LNCaP clone FGC (cell line): Measurements from ENCODE around the gene IL17RE.
"Not testable (repeated sequence)": the region's sequence is repeated elsewhere in the genome, so short reads cannot be mapped to it uniquely, and the experiment has no call there.

Experiments
- DNase-seq: peaks from one replicate; pipeline ENCODE4 v3.0.0-alpha.2; 2011; ENCODE audit warnings: low read depth
- H3K4me3 ChIP-seq: 2 replicates; pipeline ENCODE4 v1.5.1; 2011; ENCODE audit warnings: mild to moderate bottlenecking, low read depth, low read length, control low read depth
- TF ChIP-seq, protein P1 (sequence below): IDR thresholded peaks from 2 replicates; pipeline ENCODE4 v1.5.1; 2012; ENCODE audit warnings: mild to moderate bottlenecking; ENCODE audit not compliant: control insufficient read depth, insufficient read depth; ENCODE audit errors: extremely low read depth

IL17RE gene

DNA sequence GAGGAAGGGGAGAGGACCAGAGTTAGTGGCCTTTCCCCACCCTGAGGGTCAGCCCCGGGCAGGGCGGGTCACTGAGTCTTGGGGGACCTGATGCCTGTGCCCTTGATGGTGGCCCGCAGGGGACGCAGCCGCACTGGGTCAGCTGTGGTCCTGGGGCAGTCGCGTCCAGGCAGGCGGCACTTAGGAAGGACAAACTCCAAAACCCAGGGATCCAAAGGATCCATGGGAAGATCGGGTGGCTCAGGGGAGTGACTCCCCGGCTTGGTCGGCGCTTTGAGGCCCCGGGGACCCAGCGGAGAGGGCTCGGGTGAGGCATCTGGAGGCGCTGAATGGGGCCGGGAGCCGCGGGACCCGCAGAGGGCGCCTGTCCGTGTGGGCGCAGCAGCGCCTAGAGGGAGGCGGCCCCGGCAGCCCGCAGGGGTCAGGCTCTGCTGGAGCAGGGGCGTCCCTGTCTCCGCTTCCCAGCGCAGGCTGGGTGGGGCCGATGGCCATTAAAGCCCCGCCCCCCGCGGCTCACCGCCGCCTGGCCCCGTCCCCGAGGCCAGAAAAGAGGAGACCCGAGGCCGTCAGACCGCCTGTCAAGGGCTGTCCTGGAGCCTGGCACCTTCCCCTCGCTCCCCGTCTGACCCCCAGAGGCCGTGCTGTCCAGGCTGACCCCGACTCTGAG, 40.1 kb upstream of the IL17RE start:
- DNase-seq = no peak
- no peak overlapping the region for H3K4me3 ChIP-seq

DNA sequence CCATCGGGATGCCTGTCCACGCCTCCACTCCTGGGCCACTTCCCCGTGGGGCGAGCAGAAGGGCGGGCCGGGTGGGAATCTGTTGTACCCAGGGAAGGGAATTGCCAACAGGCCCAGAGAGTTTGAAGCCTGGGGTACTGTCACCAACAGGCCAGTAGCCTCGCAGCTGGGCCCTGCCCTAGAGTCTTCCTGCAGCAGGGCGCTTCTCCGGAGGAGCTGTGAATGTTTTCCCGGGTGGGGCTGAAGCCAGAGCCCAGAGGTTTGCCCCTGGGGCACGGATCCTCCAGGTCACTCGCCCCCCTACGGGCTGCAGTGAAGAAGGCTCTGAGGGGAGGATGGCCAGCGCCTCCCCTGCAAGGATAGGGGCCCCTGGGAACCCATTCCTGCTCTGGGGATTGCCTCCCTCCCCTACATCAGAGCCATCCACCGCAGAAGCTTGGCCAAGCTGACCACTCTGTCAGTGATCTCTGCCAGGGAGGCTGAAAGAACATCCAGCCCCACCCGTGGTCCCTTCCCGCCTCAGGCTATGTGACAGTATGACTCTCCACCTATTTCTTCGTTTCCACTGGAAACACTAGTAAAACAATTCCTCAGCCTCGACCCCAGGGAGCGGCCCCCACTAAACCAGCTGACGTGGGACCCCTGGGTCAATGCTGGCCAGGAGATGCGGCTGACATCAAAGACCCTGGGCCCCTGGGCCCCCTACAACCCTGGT, 39.4 kb upstream of the IL17RE start:
- no peak overlapping the region for H3K4me3 ChIP-seq
- TF ChIP-seq, protein P1, sequence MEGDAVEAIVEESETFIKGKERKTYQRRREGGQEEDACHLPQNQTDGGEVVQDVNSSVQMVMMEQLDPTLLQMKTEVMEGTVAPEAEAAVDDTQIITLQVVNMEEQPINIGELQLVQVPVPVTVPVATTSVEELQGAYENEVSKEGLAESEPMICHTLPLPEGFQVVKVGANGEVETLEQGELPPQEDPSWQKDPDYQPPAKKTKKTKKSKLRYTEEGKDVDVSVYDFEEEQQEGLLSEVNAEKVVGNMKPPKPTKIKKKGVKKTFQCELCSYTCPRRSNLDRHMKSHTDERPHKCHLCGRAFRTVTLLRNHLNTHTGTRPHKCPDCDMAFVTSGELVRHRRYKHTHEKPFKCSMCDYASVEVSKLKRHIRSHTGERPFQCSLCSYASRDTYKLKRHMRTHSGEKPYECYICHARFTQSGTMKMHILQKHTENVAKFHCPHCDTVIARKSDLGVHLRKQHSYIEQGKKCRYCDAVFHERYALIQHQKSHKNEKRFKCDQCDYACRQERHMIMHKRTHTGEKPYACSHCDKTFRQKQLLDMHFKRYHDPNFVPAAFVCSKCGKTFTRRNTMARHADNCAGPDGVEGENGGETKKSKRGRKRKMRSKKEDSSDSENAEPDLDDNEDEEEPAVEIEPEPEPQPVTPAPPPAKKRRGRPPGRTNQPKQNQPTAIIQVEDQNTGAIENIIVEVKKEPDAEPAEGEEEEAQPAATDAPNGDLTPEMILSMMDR = no peak
- no peak for DNase-seq

More for the DNA sequence above, 40.1 kb upstream of the IL17RE start:
- TF ChIP-seq, protein P1 = no peak

DNA sequence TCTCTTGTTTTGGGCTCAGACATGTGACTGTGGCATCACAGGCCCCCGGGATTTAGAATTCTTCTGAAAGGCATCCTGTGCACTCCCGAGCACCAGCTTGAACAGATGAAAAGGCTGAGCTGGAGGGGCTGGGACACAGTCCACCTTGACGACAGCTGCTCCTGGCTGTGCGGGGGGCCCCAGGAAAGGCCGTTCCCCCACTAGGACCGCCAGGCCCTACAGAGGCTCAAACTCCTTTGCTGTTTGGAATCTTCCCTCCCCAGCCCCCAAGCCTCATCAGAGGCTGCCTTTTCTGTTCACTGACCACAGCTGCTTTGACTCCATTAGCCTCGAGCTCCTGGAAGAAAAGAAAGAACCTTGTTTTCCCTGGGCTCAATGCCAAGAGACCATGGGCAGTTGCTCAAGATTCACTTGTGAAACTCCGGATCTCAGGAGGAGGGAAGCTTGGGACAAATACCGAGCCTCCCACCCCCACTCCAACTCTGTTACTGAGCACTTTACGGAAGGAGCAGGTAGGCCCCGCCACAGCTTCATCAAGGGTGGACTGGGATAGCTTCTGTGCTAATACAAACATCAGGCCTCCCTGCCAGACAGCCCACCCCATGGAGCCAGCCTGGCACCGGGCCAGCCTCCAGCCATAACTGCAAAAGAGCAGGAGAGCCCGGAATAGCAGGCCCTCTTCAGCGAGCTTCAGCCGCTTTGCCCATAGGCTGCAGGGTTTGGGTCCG, 38.3 kb upstream of the IL17RE start:
- H3K4me3 ChIP-seq = no peak overlapping the region
- no peak for DNase-seq
- TF ChIP-seq, protein P1 = no peak

DNA sequence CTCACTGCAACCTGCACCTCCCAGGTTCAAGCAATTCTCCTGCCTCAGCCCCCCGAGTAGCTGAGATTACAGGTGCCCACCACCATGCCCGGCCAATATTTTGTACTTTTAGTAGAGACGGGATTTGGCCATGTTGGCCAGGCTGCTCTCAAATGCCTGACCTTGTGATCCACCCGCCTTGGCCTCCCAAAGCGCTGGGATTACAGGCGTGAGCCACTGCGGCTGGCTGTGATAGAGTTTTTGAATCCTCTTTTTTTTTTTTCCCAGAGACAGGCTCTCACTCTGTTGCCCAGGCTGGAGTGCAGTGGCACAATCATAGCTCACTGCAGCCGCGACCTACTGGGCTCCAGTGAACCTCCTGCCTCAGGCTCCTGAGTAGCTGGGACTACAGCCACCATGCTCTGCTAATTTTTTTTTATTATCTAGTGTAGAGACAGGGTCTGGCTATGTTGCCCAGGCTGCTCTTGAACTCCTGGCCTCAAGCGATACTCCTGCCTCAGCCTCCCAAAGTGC, 37.5 kb upstream of the IL17RE start:
- not testable (repeated sequence) for H3K4me3 ChIP-seq, DNase-seq

DNA sequence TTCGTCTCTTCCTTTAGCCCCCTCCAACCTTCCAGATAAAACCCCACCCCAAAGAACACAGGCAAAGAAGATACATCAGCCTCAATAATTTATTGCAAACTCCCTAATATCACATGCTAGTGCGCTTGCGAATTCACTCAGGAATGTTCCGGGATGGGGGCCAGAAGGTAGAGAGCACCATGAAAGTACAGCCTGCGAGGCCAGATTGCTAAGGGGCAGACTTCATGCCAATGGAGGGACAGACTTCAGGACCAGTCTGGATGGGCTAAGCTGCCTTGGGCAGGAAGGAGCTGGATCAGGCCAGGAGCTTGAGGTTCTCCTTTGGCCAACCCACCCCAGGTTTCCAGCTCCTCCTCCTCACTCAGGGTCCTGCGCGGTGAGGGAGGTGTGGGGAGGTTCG, 36.0 kb upstream of the IL17RE start:
- no peak overlapping the region for H3K4me3 ChIP-seq
- TF ChIP-seq, protein P1 = no peak
- no peak for DNase-seq

DNA sequence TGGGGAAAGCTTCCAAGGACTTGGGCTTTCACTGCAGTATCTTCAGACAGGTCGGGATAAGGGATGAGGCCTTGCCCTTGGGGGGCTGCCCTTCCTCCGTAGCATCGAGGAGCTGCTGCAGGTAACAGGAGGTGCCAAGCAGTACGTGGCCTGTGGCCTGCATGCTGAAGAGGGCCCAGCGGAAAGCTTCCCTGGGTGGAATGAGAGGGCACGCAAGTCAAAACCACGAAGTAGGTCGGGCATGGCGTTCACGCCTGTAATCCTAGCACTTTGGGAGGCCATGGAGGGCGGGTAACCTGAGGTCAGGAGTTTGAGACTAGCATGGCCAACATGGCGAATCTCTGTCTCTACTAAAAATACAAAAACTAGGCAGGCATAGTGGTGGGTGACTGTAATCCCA, 35.5 kb upstream of the IL17RE start:
- no peak overlapping the region for H3K4me3 ChIP-seq
- no peak for DNase-seq
- TF ChIP-seq, protein P1 = no peak

DNA sequence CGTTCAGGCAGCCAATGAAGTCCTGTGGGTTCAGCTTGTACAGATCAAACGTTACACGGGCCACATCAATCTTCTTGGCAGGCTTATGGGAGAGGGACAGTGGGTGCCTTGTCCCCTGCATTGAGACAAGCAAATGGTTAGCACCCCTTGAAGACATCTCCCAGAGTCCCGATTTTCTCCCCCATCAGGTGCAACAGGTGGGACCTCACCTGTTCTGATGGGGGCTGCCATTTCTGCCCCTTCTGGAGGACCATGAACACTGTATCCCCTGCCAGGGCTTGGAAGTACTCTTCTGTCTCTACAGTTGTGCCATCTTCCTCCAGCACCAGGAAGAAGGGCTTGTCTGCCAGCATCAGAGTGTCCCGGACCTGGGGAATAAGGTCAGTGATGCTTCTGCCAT, 32.7 kb upstream of the IL17RE start:
- H3K4me3 ChIP-seq = no peak overlapping the region
- TF ChIP-seq, protein P1 = no peak
- no peak for DNase-seq
